OCI-LY1 (cell line): ENCODE results near the gene HDHD2.

Experiments
- H2AFZ ChIP-seq: fragments of 200-600 bp; sonication (generic), shearing (Covaris generic); 2 replicates; pipeline ENCODE4 v1.6.0; 2014; ENCODE audit warnings: antibody characterized with exemption, mild to moderate bottlenecking, low read length
- H3F3A ChIP-seq: fragments of 200-600 bp; sonication (generic), shearing (Covaris generic); 2 replicates; pipeline ENCODE4 v1.6.0; 2014; ENCODE audit warnings: mild to moderate bottlenecking, antibody characterized with exemption, low read length, moderate library complexity; ENCODE audit not compliant: insufficient read depth
- H3K27ac ChIP-seq: fragments of 200-600 bp; sonication (generic); 2 replicates; pipeline ENCODE4 v1.5.1; 2014; ENCODE audit warnings: low read length, mixed run types, mild to moderate bottlenecking, low read depth; ENCODE audit not compliant: poor library complexity, severe bottlenecking
- H3K27me3 ChIP-seq: fragments of 200-600 bp; sonication (generic); 2 replicates; pipeline ENCODE4 v1.6.0; 2014; ENCODE audit warnings: antibody characterized with exemption, mild to moderate bottlenecking, low read length, moderate library complexity; ENCODE audit not compliant: insufficient read depth
- H3K36me3 ChIP-seq: fragments of 200-600 bp; sonication (generic); 2 replicates; pipeline ENCODE4 v1.6.1; 2014; ENCODE audit warnings: mild to moderate bottlenecking, antibody characterized with exemption, low read length, moderate library complexity, mixed read lengths; ENCODE audit not compliant: insufficient read depth
- H3K4me1 ChIP-seq: fragments of 200-600 bp; sonication (generic); 2 replicates; pipeline ENCODE4 v1.5.1; 2014; ENCODE audit warnings: mild to moderate bottlenecking, low read length, moderate library complexity; ENCODE audit not compliant: insufficient read depth, severe bottlenecking
- H3K4me2 ChIP-seq: fragments of 200-600 bp; sonication (generic), shearing (Covaris generic); 2 replicates; pipeline ENCODE4 v1.6.1; 2014; ENCODE audit warnings: low read length
- H3K4me3 ChIP-seq: fragments of 200-600 bp; sonication (generic); 2 replicates; pipeline ENCODE4 v1.5.1; 2014; ENCODE audit warnings: low read length, low read depth, mild to moderate bottlenecking, mixed read lengths; ENCODE audit not compliant: poor library complexity, severe bottlenecking
- H3K79me2 ChIP-seq: fragments of 200-600 bp; shearing (Covaris generic); 2 replicates; pipeline ENCODE4 v1.6.1; 2016; ENCODE audit warnings: mixed run types, low read length, mixed read lengths; ENCODE audit not compliant: insufficient read depth
- H3K9ac ChIP-seq: fragments of 200-600 bp; sonication (generic), shearing (Covaris generic); 2 replicates; pipeline ENCODE4 v1.6.1; 2014; ENCODE audit warnings: mild to moderate bottlenecking, low read length, mixed read lengths
- H3K9me2 ChIP-seq: fragments of 200-600 bp; sonication (generic), shearing (Covaris generic); 2 replicates; pipeline ENCODE4 v1.6.1; 2014; ENCODE audit warnings: low read depth, mild to moderate bottlenecking, low read length, mixed read lengths
- H3K9me3 ChIP-seq: fragments of 200-600 bp; shearing (Covaris generic); 2 replicates; pipeline ENCODE4 v1.6.1; 2014; ENCODE audit warnings: low read length, mixed read lengths
- H4K20me1 ChIP-seq: fragments of 200-600 bp; sonication (generic), shearing (Covaris generic); 2 replicates; pipeline ENCODE4 v1.6.0; 2016; ENCODE audit warnings: mild to moderate bottlenecking, low read length; ENCODE audit not compliant: insufficient read depth
- EZH2 ChIP-seq: fragments of 200-600 bp; sonication (generic), shearing (Covaris generic); IDR thresholded peaks from 2 replicates; pipeline ENCODE4 v1.8.0; 2017; ENCODE audit warnings: borderline replicate concordance, mixed run types, mild to moderate bottlenecking, antibody characterized with exemption, low read length, moderate library complexity, mixed read lengths
- TF ChIP-seq, protein P1 (sequence below): fragments of 200-600 bp; sonication (generic), shearing (Covaris generic); IDR thresholded peaks from 2 replicates; pipeline ENCODE4 v1.5.1; 2017; ENCODE audit warnings: mild to moderate bottlenecking, antibody characterized with exemption, low read length, moderate library complexity, mixed read lengths

The HDHD2 gene

DNA sequence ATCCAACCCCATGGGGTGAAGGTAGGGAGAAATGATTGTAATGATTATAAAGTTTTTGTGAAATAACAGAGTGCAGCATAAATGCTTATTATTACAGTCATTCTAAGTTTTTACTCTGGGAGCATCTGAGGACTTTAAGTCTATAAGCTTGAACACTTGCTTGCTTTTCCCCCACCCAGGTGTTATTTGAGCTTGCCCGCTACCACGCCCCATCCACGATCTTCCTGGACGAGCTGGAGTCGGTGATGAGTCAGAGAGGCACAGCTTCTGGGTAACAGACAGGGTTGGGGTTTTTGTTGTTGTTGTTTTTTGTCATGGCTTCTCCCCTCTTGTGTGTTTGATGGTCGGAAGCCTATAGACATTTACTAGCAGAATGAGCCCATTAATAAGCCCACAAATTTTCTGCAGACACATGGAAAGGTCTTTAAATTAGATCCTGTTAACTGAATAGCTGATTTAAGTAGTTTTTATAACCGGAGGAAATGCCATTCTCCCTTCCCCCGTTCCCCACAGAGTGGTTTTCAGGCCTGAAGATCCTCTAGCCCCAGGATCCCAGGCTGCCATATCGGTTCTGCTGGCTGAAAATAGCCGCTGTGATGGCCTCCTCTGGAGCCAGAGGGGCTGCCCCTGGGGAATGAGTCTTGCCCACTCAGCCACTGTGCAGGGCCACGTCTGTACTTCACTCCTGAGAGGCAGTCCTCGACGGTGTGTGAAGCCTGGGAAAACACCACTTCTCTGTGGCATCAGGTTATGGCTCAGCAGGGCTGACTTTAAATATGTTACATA, 75.0 kb downstream of the HDHD2 start:
- Histone ChIP-seq H3K4me1 (no peaks in the 10 kb centered on the region), H3K4me3 (no peak overlapping the region), H3K27me3 (no peaks in the 10 kb centered on the region), H4K20me1 (no peaks in the 10 kb centered on the region), H3K27ac (no peak overlapping the region), H3K36me3 (peaks cover 6% of the 10 kb centered on the region; the same call in 1 of the 2 replicates), H3K4me2 (no peak overlapping the region), H3F3A (no peaks in the 10 kb centered on the region), H3K9ac (no peak overlapping the region), H3K9me3 (no peaks in the 10 kb centered on the region), H3K9me2 (no peaks in the 10 kb centered on the region), H2AFZ (no peak overlapping the region), H3K79me2 (no peaks in the 10 kb centered on the region)
- no peak for TF ChIP-seq EZH2
- TF ChIP-seq, protein P1, sequence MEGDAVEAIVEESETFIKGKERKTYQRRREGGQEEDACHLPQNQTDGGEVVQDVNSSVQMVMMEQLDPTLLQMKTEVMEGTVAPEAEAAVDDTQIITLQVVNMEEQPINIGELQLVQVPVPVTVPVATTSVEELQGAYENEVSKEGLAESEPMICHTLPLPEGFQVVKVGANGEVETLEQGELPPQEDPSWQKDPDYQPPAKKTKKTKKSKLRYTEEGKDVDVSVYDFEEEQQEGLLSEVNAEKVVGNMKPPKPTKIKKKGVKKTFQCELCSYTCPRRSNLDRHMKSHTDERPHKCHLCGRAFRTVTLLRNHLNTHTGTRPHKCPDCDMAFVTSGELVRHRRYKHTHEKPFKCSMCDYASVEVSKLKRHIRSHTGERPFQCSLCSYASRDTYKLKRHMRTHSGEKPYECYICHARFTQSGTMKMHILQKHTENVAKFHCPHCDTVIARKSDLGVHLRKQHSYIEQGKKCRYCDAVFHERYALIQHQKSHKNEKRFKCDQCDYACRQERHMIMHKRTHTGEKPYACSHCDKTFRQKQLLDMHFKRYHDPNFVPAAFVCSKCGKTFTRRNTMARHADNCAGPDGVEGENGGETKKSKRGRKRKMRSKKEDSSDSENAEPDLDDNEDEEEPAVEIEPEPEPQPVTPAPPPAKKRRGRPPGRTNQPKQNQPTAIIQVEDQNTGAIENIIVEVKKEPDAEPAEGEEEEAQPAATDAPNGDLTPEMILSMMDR = no peak

DNA sequence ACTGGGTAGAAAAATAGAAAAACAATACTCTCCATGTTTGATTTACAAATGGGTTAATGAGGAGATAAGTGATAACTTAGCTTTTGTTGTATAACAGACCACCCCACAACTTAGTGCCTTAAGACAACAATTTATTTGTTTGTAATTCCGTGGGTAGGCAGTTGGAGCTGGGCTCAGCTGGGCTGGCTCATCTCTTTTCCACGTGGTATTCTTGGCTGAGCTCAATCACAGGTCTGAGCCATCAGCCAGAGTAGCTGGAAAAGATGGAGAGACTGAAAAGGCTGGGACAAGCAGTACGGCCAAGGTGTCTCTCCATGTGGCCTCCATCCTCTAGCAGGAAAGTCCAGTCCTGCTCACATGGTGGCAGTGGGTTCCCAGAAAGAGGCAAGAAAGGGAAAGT, 82.7 kb downstream of the HDHD2 start:
- Histone ChIP-seq H3K9me2 (no peaks in the 10 kb centered on the region), H3K4me2 (no peak overlapping the region), H3K9me3 (no peaks in the 10 kb centered on the region), H3K36me3 (peaks cover 3% of the 10 kb centered on the region; the same call in 1 of the 2 replicates), H3K9ac (no peak overlapping the region), H3F3A (no peaks in the 10 kb centered on the region), H3K4me1 (no peaks in the 10 kb centered on the region), H4K20me1 (no peaks in the 10 kb centered on the region), H2AFZ (no peak overlapping the region), H3K27ac (no peak overlapping the region), H3K4me3 (no peak overlapping the region), H3K27me3 (no peaks in the 10 kb centered on the region), H3K79me2 (no peaks in the 10 kb centered on the region)
- TF ChIP-seq, protein P1 = no peak
- no peak for TF ChIP-seq EZH2

DNA sequence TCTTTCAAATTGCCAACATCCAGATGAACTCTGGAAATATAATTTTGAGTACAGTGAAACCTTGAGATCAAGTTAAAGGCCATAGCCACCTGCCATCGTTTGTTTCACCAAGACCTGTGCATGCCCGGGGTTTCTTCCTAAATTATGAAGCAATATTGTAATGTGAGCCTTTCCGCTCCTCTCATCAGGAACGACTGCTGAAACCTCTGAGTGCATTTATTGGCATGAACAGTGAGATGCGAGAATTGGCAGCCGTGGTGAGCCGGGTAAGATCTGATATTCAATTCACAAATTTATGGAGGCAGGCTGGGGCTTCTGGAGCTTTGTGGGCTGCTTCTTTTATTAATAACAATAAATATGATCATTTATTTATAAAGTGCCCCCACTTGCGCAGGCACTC, 87.2 kb downstream of the HDHD2 start:
- no peak overlapping the region for H3K9ac ChIP-seq
- no peaks in the 10 kb centered on the region for H4K20me1 ChIP-seq
- no peak for TF ChIP-seq EZH2
- TF ChIP-seq, protein P1 = no peak
- no peaks in the 10 kb centered on the region for H3K4me1 ChIP-seq
- H3K36me3 ChIP-seq = peaks cover 13% of the 10 kb centered on the region
- H2AFZ ChIP-seq = no peak overlapping the region
- H3K4me3 ChIP-seq = no peak overlapping the region
- H3K9me2 ChIP-seq = no peaks in the 10 kb centered on the region
- H3K79me2 ChIP-seq = no peaks in the 10 kb centered on the region
- no peak overlapping the region for H3K27ac ChIP-seq
- no peak overlapping the region for H3K4me2 ChIP-seq
- H3K27me3 ChIP-seq = no peaks in the 10 kb centered on the region
- H3K9me3 ChIP-seq = no peaks in the 10 kb centered on the region
- no peaks in the 10 kb centered on the region for H3F3A ChIP-seq
